ENCODE measurements around the gene HK1.
A peak's percentile ranks its signal among the peaks of the same experiment; 100 is the strongest.

HK1 gene

GRCh38 chr10:69383558-69383957, 105.3 kb downstream of the HK1 start:
- ChIA-PET CTCF (interaction anchor here (1.8 kb wide), 1 partner anchor 8 kb away, joined by 9 read pairs; no protein-coding TSS in a partner anchor), POLR2A (no interaction called here)
- H3K4me3 ChIP-seq (ENCODE audit: control insufficient read depth in 1 of 7, extremely low read depth in 1 of 7, insufficient read depth in 4 of 7, low read depth in 2 of 7, low read length in 6 of 7) = no peak overlapping the region
- no peaks in the 10 kb centered on the region for H3K4me1 ChIP-seq (ENCODE audit: control extremely low read depth in 1 of 4, control insufficient read depth in 4 of 4, insufficient read depth in 4 of 4, low read length in 3 of 4)
- H3K9me3 ChIP-seq (ENCODE audit: control extremely low read depth in 1 of 5, control insufficient read depth in 4 of 5, insufficient read depth in 2 of 5, low read depth in 1 of 5, low read length in 4 of 5) = no peaks in the 10 kb centered on the region
- 100% methylated on average over 2 of the region's 3 CpGs for WGBS (ENCODE audit: insufficient coverage)
- H3K36me3 ChIP-seq (ENCODE audit: control insufficient read depth in 4 of 4, insufficient read depth in 4 of 4, low read length in 3 of 4) = peaks cover 14 to 80% (median 59%) of the 10 kb centered on the region in 4 experiments
- no peaks in the 10 kb centered on the region for H3K27me3 ChIP-seq (replicated peaks in 2 of 5; ENCODE audit: control insufficient read depth in 4 of 5, insufficient read depth in 5 of 5, low read length in 4 of 5)
- DNase-seq = no peak
- H3K27ac ChIP-seq (ENCODE audit: insufficient read depth in 1 of 2, low read depth in 1 of 2, low read length in 2 of 2, poor library complexity in 1 of 2, severe bottlenecking in 2 of 2) = no peak overlapping the region

- ChIA-PET CTCF (no interaction called here), POLR2A (no interaction called here)
- 94% methylated on average over 9 of the region's 10 CpGs for WGBS (ENCODE audit: insufficient coverage)
- Histone ChIP-seq H3K4me1 (ENCODE audit: control extremely low read depth in 1 of 4, control insufficient read depth in 4 of 4, insufficient read depth in 4 of 4, low read length in 3 of 4) (peaks cover 0 to 1% (median 0%) of the 10 kb centered on the region in 4 experiments), H3K27ac (ENCODE audit: insufficient read depth in 1 of 2, low read depth in 1 of 2, low read length in 2 of 2, poor library complexity in 1 of 2, severe bottlenecking in 2 of 2) (no peak overlapping the region), H3K4me3 (ENCODE audit: control insufficient read depth in 1 of 7, extremely low read depth in 1 of 7, insufficient read depth in 4 of 7, low read depth in 2 of 7, low read length in 6 of 7) (no peak overlapping the region), H3K36me3 (ENCODE audit: control insufficient read depth in 4 of 4, insufficient read depth in 4 of 4, low read length in 3 of 4) (peaks cover 14 to 85% (median 63%) of the 10 kb centered on the region in 4 experiments), H3K9me3 (ENCODE audit: control extremely low read depth in 1 of 5, control insufficient read depth in 4 of 5, insufficient read depth in 2 of 5, low read depth in 1 of 5, low read length in 4 of 5) (no peaks in the 10 kb centered on the region), H3K27me3 (replicated peaks in 2 of 5; ENCODE audit: control insufficient read depth in 4 of 5, insufficient read depth in 5 of 5, low read length in 4 of 5) (no peaks in the 10 kb centered on the region)
- no peak for DNase-seq
These were observed 106.0 kb downstream of the HK1 start for GRCh38 chr10:69384320-69384719.

DNA sequence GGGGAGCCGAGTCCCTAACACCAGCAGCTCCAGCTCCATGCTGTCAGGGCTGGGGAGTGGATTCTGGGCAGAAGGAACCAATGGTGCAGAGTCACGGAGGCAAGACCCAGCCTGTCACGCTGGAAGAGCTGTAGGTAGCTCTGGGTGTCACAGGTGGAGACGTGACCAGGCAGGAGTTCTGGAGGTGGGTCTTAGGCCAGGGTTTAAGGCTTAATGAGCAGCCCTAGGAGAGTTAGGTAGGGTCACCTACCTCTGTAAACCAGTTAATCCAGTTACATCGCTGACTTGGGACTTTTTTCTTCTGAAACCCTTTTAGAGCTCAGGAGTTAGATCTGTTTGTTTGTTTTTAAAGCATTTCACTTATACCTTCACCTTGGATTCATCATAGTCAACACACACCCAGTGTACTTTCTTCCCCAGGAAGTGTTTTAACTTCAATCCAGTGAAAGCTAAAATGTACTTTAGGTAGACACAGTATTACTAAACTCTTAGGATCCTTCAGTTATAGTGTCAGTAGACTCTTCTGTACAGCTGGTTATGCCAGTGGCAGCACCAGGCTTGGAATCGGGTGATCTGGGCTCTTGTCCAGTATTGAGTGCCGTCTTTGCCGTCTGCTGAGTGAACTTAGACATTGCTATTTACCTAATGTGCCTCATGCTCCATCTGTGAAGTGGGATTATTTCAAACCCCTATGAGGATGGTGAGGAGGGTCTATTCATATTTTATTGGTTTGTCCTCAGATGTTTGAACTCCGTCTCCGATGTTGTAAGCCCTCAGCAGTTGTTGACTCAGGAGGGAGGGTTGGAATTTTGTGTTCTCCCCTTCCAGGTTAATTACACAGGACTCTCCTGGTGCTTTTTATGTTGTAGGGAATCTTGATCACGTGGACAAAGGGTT, 107.4 kb downstream of the HK1 start:
- no peak for DNase-seq
- no peak overlapping the region for H3K4me3 ChIP-seq (ENCODE audit: control insufficient read depth in 1 of 7, extremely low read depth in 1 of 7, insufficient read depth in 4 of 7, low read depth in 2 of 7, low read length in 6 of 7)
- no peak overlapping the region for H3K27ac ChIP-seq (ENCODE audit: insufficient read depth in 1 of 2, low read depth in 1 of 2, low read length in 2 of 2, poor library complexity in 1 of 2, severe bottlenecking in 2 of 2)
- H3K36me3 ChIP-seq (ENCODE audit: control insufficient read depth in 4 of 4, insufficient read depth in 4 of 4, low read length in 3 of 4) = peaks cover 9 to 79% (median 57%) of the 10 kb centered on the region in 4 experiments
- H3K9me3 ChIP-seq (ENCODE audit: control extremely low read depth in 1 of 5, control insufficient read depth in 4 of 5, insufficient read depth in 2 of 5, low read depth in 1 of 5, low read length in 4 of 5) = no peaks in the 10 kb centered on the region
- ChIA-PET POLR2A (no interaction called here), CTCF (interaction anchor here (0.8 to 1.2 kb wide), 2 partner anchors 10 to 22 kb away, joined by 4 read pairs; no protein-coding TSS in a partner anchor)
- no peaks in the 10 kb centered on the region for H3K27me3 ChIP-seq (replicated peaks in 2 of 5; ENCODE audit: control insufficient read depth in 4 of 5, insufficient read depth in 5 of 5, low read length in 4 of 5)
- WGBS (ENCODE audit: insufficient coverage) = 96% methylated on average over 5 of the region's 11 CpGs
- H3K4me1 ChIP-seq (ENCODE audit: control extremely low read depth in 1 of 4, control insufficient read depth in 4 of 4, insufficient read depth in 4 of 4, low read length in 3 of 4) = peaks cover 0 to 13% (median 12%) of the 10 kb centered on the region in 4 experiments

DNA sequence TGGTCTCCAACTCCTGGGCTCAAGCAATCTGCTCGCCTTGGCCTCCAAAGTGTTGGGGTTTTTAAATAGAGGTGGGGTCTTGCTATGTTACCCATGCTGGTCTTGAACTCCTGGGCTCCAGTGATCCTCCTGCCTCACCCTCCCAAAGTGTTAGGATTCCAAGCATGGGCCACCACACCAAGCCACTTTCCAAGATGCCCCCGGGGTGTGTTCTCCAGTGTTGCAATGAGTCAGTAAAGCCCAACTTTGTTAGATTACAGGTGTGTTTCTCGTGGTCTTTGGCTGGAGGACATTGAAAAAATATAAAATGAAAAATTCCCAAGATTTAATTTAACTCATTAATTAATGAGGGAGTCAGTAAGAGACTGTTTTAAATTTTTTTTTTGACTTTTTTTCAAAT, 109.2 kb downstream of the HK1 start:
- WGBS (ENCODE audit: insufficient coverage) = 100% methylated on average over 1 of the region's 3 CpGs
- DNase-seq = no peak
- POLR2A ChIA-PET = no interaction called here
- Histone ChIP-seq H3K27ac (ENCODE audit: insufficient read depth in 1 of 2, low read depth in 1 of 2, low read length in 2 of 2, poor library complexity in 1 of 2, severe bottlenecking in 2 of 2) (no peak overlapping the region), H3K27me3 (replicated peaks in 2 of 5; ENCODE audit: control insufficient read depth in 4 of 5, insufficient read depth in 5 of 5, low read length in 4 of 5) (no peaks in the 10 kb centered on the region), H3K4me3 (ENCODE audit: control insufficient read depth in 1 of 7, extremely low read depth in 1 of 7, insufficient read depth in 4 of 7, low read depth in 2 of 7, low read length in 6 of 7) (no peak overlapping the region), H3K4me1 (ENCODE audit: control extremely low read depth in 1 of 4, control insufficient read depth in 4 of 4, insufficient read depth in 4 of 4, low read length in 3 of 4) (peaks cover 0 to 18% (median 16%) of the 10 kb centered on the region in 4 experiments), H3K9me3 (ENCODE audit: control extremely low read depth in 1 of 5, control insufficient read depth in 4 of 5, insufficient read depth in 2 of 5, low read depth in 1 of 5, low read length in 4 of 5) (no peaks in the 10 kb centered on the region), H3K36me3 (ENCODE audit: control insufficient read depth in 4 of 4, insufficient read depth in 4 of 4, low read length in 3 of 4) (peaks cover 11 to 73% (median 61%) of the 10 kb centered on the region in 4 experiments)
- CTCF ChIA-PET = interaction anchor here (9.4 kb wide), 1 partner anchor 151 kb away, joined by 209 read pairs; no protein-coding TSS in a partner anchor

DNA sequence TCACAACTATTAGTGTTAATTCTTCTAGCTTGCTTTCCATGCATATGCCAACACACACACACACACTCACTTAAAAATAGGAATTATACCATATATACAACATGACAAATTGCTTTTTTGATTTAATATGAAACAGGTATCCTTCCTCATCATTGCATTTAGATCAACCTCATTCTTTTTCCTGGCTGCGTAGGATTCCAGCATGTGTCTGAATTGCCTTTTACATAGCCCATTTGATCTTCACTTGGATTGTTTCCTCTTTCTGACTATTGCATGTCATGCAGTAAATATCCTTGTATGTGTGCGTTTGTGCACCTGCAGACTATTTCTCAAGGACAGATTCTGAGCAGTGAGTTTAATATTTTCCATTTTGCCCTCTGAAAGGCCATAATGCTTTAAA, 110.2 kb downstream of the HK1 start:
- no peaks in the 10 kb centered on the region for H3K9me3 ChIP-seq (ENCODE audit: control extremely low read depth in 1 of 5, control insufficient read depth in 4 of 5, insufficient read depth in 2 of 5, low read depth in 1 of 5, low read length in 4 of 5)
- H3K27me3 ChIP-seq (replicated peaks in 2 of 5; ENCODE audit: control insufficient read depth in 4 of 5, insufficient read depth in 5 of 5, low read length in 4 of 5) = no peaks in the 10 kb centered on the region
- H3K36me3 ChIP-seq (ENCODE audit: control insufficient read depth in 4 of 4, insufficient read depth in 4 of 4, low read length in 3 of 4) = peaks cover 11 to 63% (median 54%) of the 10 kb centered on the region in 4 experiments
- 100% methylated on average over 2 of the region's 2 CpGs for WGBS (ENCODE audit: insufficient coverage)
- no peak overlapping the region for H3K27ac ChIP-seq (ENCODE audit: insufficient read depth in 1 of 2, low read depth in 1 of 2, low read length in 2 of 2, poor library complexity in 1 of 2, severe bottlenecking in 2 of 2)
- DNase-seq = no peak
- no peak overlapping the region for H3K4me3 ChIP-seq (ENCODE audit: control insufficient read depth in 1 of 7, extremely low read depth in 1 of 7, insufficient read depth in 4 of 7, low read depth in 2 of 7, low read length in 6 of 7)
- POLR2A ChIA-PET = no interaction called here
- H3K4me1 ChIP-seq (ENCODE audit: control extremely low read depth in 1 of 4, control insufficient read depth in 4 of 4, insufficient read depth in 4 of 4, low read length in 3 of 4) = peaks cover 0 to 18% (median 18%) of the 10 kb centered on the region in 4 experiments
- CTCF ChIA-PET = interaction anchor here (0.6 to 9.4 kb wide), 5 partner anchors 15 to 214 kb away, joined by 3 to 209 read pairs (median 3); no protein-coding TSS in a partner anchor

GRCh38 chr10:69389827-69390490, 111.7 kb downstream of the HK1 start:
- peak; percentile 29 to 65 (median 64) for DNase-seq
- peaks cover 11 to 59% (median 50%) of the 10 kb centered on the region in 4 experiments for H3K36me3 ChIP-seq (ENCODE audit: control insufficient read depth in 4 of 4, insufficient read depth in 4 of 4, low read length in 3 of 4)

More at GRCh38 chr10:69389827-69390490, 111.7 kb downstream of the HK1 start:
- Histone ChIP-seq H3K27ac (ENCODE audit: insufficient read depth in 1 of 2, low read depth in 1 of 2, low read length in 2 of 2, poor library complexity in 1 of 2, severe bottlenecking in 2 of 2) (peak overlapping the region in 1 of 2 experiments; percentile 39), H3K4me3 (ENCODE audit: control insufficient read depth in 1 of 7, extremely low read depth in 1 of 7, insufficient read depth in 4 of 7, low read depth in 2 of 7, low read length in 6 of 7) (no peak overlapping the region), H3K9me3 (ENCODE audit: control extremely low read depth in 1 of 5, control insufficient read depth in 4 of 5, insufficient read depth in 2 of 5, low read depth in 1 of 5, low read length in 4 of 5) (no peaks in the 10 kb centered on the region), H3K27me3 (replicated peaks in 2 of 5; ENCODE audit: control insufficient read depth in 4 of 5, insufficient read depth in 5 of 5, low read length in 4 of 5) (no peaks in the 10 kb centered on the region), H3K4me1 (ENCODE audit: control extremely low read depth in 1 of 4, control insufficient read depth in 4 of 4, insufficient read depth in 4 of 4, low read length in 3 of 4) (peaks cover 0 to 18% (median 18%) of the 10 kb centered on the region in 4 experiments)
- ChIA-PET POLR2A (interaction anchor here (0.7 to 1.2 kb wide), 2 partner anchors 9 to 113 kb away, joined by 3 to 6 read pairs; no protein-coding TSS in a partner anchor), CTCF (interaction anchor here (0.6 to 9.4 kb wide), 13 partner anchors 14 to 384 kb away, joined by 3 to 209 read pairs (median 4); no protein-coding TSS in a partner anchor)
- 66% methylated on average over 8 of the region's 8 CpGs for WGBS (ENCODE audit: insufficient coverage)

Measured in common myeloid progenitor, CD34-positive (primary cell).